MG63 (cell line): ENCODE results near the gene ZNF768. TPM values are rescaled to one million over a fixed set of nuclear protein-coding genes. Genes with fewer than 3 reads are reported as not detected.

Experiments used
- total RNA-seq: library from RNA; depleted of rRNA; stranded (reverse); fragments of >200 nt; shearing (Covaris generic); gene quantifications from 2 replicates; pipeline ENCODE4 v1.2.3, GENCODE V29; 2014; ENCODE audit warnings: low replicate concordance; rRNA removed

Gene ZNF768
- total RNA-seq, 1 experiment from 2014 or later: 72.9 TPM

Other genes starting within 250 kb of the ZNF768 start
- gene CD2BP2, start 171.3 kb downstream of the ZNF768 start, total RNA-seq: 43.8 and 70.0 TPM in 2 replicates
- gene TBC1D10B, start 156.1 kb downstream of the ZNF768 start, total RNA-seq: 40.3 and 60.6 TPM in 2 replicates
- gene MYL11, start 151.8 kb downstream of the ZNF768 start, total RNA-seq: not detected in 2 replicates
- gene SEPTIN1, start 144.0 kb downstream of the ZNF768 start, total RNA-seq: not detected in 2 replicates
- gene ZNF48, start 131.1 kb downstream of the ZNF768 start, total RNA-seq: 17.2 and 19.8 TPM in 2 replicates
- gene ZNF771, start 119.0 kb downstream of the ZNF768 start, total RNA-seq: 13.1 and 28.5 TPM in 2 replicates
- gene DCTPP1, start 96.5 kb downstream of the ZNF768 start, total RNA-seq: 106 and 131 TPM in 2 replicates
- gene SEPHS2, start 80.7 kb downstream of the ZNF768 start, total RNA-seq: 75.8 and 110 TPM in 2 replicates
- gene ITGAL, start 53.8 kb downstream of the ZNF768 start, total RNA-seq: not detected in 2 replicates
- 11.8 and 27.9 TPM in 2 replicates for gene ZNF747, start 8.3 kb upstream of the ZNF768 start, total RNA-seq
- gene ZNF764, start 31.8 kb upstream of the ZNF768 start, total RNA-seq: 2.0 and 6.8 TPM in 2 replicates
- 4.0 TPM in 2 replicates for gene ZNF688, start 45.1 kb upstream of the ZNF768 start, total RNA-seq
- 11.4 and 15.7 TPM in 2 replicates for gene ZNF785, start 59.1 kb upstream of the ZNF768 start, total RNA-seq
- 6.5 and 9.1 TPM in 2 replicates for gene ZNF689, start 83.8 kb upstream of the ZNF768 start, total RNA-seq
- 1.7 and 5.3 TPM in 2 replicates for gene PRR14, start 124.4 kb upstream of the ZNF768 start, total RNA-seq
- 6.0 and 14.5 TPM in 2 replicates for gene FBRS, start 131.9 kb upstream of the ZNF768 start, total RNA-seq
- gene SRCAP, start 172.6 kb upstream of the ZNF768 start, total RNA-seq: 2.6 and 6.9 TPM in 2 replicates
- gene PHKG2, start 221.9 kb upstream of the ZNF768 start, total RNA-seq: 18.3 and 25.2 TPM in 2 replicates
- gene CFAP119, start 235.5 kb upstream of the ZNF768 start, total RNA-seq: 4.1 and 9.1 TPM in 2 replicates
- gene RNF40, start 235.8 kb upstream of the ZNF768 start, total RNA-seq: 116 and 127 TPM in 2 replicates